ENCODE results near the gene C21orf91.

The C21orf91 gene

GRCh38 chr21:17819114-17819876, at the start of gene C21orf91:
Gene C21orf91 (minus strand): TSS chr21:17819356. CDS start chr21:17818318, 1,038 bp downstream.
- peak; percentile 91 for DNase-seq

- no peak for DNase-seq
These were observed 47.4 kb upstream of the C21orf91 start for GRCh38 chr21:17866590-17866989.

GRCh38 chr21:17859661-17860060, 40.5 kb upstream of the C21orf91 start:
- no peak for DNase-seq

DNA sequence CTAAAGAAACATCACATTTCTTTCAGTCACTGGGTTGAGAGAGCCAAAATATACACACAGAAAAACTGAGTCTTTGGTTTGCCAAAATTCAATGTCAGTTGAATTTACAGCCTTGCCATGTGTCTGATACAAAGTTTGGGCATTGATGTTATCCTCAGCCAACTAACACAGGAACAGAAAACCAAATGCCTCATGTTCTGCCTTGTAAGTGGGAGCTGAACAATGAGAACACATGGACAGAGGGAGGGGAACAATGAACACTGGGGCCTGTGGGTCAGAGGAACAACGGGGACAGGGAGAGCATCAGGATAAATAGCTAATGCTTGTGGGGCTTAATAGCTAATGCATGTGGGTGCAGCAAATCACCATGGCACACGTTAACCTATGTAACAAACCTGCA, 39.6 kb upstream of the C21orf91 start:
- no peak for DNase-seq

DNA sequence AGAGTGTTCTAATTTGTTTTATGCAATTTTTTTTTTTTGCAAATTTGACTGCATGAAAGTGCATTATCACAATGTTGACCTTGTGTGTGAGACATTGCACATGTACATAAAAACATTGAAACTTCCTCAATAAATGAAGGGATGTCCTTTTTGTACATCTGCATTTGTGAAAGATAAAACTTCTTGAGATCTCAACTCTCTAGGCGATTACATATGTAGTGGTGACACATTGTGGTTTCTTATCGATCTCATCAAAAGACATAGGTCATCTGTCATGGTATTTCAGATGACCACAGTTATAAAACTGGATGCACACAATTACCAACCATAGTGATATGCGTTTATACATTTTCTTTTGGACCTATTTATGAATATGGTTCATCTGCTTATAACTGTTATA, 35.6 kb upstream of the C21orf91 start:
- DNase-seq, result no peak

DNA sequence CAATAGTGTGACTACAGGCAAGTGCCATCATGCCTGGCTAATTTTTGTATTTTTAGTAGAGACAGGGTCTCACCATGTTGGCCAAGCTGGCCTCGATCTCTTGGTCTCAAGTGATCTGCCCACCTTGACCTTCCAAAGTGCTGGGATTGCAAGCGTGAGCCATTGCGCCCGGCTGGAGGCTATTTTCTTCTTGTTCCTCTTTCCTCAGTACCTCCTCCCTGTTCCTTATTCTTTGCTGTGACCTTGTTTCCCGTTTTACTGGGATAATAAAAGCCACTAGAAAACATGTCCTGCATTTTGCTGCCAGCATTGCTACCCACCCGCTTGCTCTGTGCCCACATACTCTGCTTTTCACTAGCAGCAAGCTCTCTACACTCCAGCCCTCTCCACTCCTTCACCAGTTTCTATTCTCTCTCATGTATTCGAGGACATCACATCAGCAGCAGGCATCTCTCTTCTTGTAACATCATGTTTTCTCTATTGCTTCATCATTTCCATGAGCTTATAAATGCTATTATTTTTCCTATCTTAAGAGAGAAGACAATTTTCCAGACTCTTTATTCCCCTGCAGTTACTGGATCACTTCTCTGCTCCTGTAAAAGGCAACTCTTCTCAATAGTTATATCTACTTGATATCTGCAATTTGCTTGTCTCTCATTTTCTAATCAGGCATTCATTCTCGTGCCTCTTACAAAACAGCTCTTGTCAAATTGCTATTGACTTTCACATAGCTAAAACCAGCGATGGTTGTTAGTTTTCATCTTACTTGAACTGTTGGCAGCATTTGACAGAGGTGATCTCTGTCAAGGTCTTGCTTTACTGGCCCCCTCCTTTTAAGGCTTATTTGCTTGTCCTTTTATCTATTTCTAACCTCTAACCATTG, 34.5 kb upstream of the C21orf91 start:
- DNase-seq, result no peak

DNA sequence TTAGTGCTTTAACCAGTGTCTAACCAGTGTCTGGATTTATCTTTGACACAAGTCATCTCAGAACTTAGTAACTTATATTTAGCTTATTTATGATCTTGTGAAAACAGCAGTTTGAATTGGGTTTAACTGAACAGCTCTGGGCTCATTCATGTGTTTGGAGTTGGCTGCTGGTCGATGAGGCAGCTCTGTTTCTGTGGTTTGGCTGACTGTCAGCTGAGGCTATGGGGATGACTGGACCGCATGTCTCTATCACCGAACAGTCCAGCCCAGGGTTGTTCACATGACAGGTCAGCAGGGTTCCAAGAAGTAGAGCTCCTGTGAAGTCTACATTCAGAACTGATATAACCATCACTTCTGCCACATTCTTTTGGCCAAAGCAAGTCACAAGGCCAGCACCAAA, 29.1 kb upstream of the C21orf91 start:
- no peak for DNase-seq

DNA sequence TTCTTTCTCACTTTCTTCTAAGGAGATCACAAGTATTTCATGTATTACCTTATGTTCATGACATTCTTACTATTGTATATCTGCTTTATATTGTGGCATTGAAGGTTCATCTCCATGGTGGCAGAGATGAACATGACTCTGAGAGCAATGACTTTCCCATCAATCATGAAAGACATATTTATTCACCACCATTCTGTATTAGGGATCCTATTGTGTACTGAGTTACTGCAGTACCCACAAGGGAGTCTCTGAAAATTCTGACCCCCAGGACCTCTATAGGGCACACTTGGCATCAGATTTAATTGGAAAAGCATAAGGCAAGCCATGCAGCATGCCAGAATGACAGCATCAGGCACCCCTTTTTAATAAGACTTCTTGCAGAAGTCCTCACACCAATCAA, 21.9 kb upstream of the C21orf91 start:
- DNase-seq, result no peak

DNA sequence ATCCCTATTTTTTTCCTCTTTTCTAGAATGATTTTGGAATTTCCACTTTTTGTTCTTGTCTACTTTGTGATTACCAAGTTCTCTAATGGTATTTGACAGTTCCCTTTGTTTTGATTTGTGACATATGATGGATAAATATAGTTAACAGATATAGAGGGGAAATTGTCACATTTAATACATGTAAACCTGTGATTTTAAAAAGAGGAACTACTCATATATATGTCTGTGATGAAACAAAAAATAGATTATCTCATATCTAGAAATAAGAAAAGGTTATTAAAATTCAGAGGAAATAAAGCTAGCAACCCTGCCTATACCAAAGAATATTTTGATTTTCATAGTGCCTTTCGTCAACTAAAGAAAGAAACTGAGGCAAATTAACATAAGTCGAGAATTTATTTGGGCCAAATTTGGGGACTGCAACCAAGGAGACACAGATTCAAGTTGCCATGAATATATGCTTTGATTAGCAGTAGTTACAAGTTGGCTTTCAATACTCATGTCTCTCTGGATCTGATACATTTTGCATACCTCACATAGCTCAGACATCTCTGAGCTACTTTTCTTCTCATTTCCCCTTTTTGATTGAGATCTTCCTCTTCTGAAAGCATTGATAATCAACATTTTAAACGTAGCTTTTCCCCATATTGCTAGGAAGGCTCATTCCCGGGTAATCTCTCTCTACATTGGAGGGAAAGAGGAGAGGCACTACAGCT, 15.6 kb upstream of the C21orf91 start:
- no peak for DNase-seq

DNA sequence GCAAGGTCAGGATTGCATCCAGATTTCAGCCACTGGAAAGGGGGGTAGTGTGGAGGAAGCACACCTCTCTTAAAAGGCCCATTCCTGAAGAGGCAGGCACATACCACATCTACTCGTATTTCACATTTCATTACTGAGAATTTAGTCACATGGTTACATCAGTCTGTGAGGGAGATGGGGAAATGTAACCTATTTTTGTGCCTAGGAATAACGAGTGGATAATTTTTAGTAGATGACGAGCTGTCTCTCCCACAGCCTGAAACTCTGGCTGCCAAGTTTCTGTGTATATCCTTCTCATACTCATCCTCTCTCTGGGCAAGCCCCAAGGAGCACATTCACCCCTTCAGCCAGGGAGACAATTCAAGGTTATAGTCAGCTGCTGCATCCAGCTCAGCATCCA, 10.3 kb upstream of the C21orf91 start:
- no peak for DNase-seq

DNA sequence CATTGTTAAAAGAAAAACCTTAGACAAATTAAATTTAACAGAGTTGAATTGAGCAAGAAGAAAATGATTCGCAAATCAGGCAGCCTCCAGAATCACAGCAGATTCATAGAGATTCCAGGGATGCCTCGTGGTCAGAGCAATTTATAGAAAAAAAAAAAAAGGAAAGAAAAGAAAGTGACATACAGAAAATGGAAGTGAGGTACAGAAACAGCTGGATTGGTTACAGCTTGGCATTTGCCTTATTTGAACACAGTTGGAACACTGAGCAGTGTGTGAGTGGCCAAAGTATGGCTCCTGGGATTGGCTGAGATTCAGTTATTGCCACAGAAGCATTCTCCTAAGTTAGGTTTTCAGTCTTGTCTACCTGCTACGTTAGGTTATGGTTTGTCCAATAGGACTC, 9.1 kb upstream of the C21orf91 start:
- no peak for DNase-seq

DNA sequence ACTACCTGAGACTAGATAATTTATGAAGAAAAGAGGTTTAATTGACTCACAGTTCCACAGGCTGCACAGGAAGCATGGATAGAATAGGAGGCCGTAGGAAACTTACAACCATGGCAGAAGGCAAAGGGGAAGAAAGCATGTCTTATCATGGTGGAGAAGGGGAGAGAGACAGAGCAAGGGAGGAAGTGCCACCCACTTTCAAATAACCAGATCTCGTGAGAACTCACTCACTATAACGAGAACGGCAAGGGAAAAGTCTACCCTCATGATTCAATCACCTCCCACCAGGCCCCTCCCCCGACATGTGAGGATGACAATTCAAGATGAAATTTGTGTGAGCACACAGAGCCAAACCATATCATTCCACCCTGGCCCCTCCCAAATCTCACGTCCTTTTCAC, 4.7 kb upstream of the C21orf91 start:
- no peak for DNase-seq

DNA sequence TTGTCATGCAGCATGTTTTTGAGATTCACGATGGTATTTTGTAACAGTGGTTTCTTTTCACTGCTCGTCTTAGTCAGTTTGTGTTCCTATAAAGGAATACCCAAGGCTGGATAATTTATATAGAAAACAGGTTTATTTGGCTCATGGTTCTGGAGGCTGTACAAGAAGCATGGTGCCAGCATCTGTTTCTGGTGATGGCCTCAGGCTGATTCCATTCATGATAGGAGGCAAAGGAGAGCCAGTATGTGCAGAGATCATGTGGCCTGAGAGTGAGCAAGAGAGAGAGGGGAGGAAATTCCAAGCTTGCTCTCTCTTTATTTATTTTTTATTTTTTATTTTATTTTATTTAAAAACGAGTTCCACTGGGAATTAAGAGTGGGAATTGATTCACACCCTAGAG, 2.0 kb upstream of the C21orf91 start:
- no peak for DNase-seq

DNA sequence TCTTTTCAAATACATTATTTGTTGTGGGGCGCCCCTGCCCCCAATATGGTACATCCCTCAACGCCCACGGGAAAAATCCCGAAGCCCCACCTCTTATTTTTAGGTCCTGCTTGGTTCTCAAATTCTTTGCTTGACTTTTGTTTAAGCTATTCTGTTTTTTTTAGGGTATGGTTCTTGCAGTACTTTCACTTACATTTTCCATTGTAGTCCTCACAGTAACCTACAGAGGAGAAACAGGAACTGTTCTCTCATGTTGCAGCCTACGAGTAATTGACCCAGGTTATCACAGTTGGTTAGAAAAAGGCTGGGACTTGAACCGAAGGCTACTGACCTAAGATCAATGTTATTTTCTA, 697 bp upstream of the C21orf91 start:
- DNase-seq, result no peak

GRCh38 chr21:17818186-17819113, 706 bp downstream of the C21orf91 start:
- DNase-seq, result peak; percentile 32

GRCh38 chr21:17813353-17813752, 5.8 kb downstream of the C21orf91 start:
- no peak for DNase-seq

- no peak for DNase-seq
These were observed 13.2 kb downstream of the C21orf91 start for GRCh38 chr21:17805966-17806365.

DNA sequence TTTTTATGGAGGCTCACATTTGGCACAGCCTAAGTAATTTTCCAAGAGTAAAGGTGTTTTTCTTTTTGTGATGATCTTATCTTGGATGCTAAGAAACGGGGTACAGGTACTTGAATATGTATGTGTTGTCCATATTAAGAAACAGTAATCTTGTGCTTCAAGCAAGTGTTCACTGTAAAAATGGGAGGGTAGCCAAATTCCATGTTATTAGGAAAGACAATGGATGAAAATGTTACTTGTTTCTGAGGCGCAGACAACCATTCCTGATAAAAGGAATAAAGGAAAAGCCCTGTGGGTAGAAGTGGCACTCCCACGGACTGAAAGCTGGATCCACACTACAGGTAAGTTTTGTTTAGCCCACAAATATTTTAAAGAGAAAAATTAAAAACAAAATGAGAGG, 15.6 kb downstream of the C21orf91 start:
- DNase-seq, result no peak

GRCh38 chr21:17802572-17802971, 16.6 kb downstream of the C21orf91 start:
- no peak for DNase-seq

GRCh38 chr21:17799414-17800164, 19.6 kb downstream of the C21orf91 start:
- no peak for DNase-seq

- no peak for DNase-seq
These were observed 20.4 kb downstream of the C21orf91 start for GRCh38 chr21:17798796-17799195.

- no peak for DNase-seq
These were observed 21.2 kb downstream of the C21orf91 start for GRCh38 chr21:17797967-17798366.
